ENCODE measurements around the gene TRPM1.

- TF ChIP-seq GATA3 (IDR thresholded peaks at IDR 0.05; ENCODE audit: low read depth, low read length) (no peak), GATA2 (IDR thresholded peaks at IDR 0.05; ENCODE audit: low read depth, low read length) (no peak)
These were observed 91.5 kb downstream of the TRPM1 start for GRCh38 chr15:31010036-31010435.
